ENCODE measurements around the gene CALCOCO1.

The CALCOCO1 gene

GRCh38 chr12:53703756-53704155 is 23.5 kb downstream of the CALCOCO1 start:
- in situ Hi-C loops (cut with MboI; ENCODE audit: low sequenced_read_pairs, unreplicated experiment): loop anchor here (5.0 kb wide), 1 partner anchor 39 kb away; no protein-coding TSS in a partner anchor
- DNase-seq (ENCODE audit: low spot score): no peak
- no peak for TF ChIP-seq CTCF (IDR thresholded peaks at IDR 0.05; ENCODE audit: borderline replicate concordance, control extremely low read depth, extremely low read depth, insufficient read depth, missing control alignments)

GRCh38 chr12:53701518-53702264 is 25.6 kb downstream of the CALCOCO1 start:
- DNase-seq (ENCODE audit: low spot score): peak; percentile 77
- in situ Hi-C loops (cut with MboI; ENCODE audit: low sequenced_read_pairs, unreplicated experiment): loop anchor here (5.0 kb wide), 1 partner anchor 41 kb away; no protein-coding TSS in a partner anchor
- peak; percentile 94 for TF ChIP-seq CTCF (IDR thresholded peaks at IDR 0.05; ENCODE audit: borderline replicate concordance, control extremely low read depth, extremely low read depth, insufficient read depth, missing control alignments)

- DNase-seq (ENCODE audit: low spot score): no peak
- no peak for TF ChIP-seq CTCF (IDR thresholded peaks at IDR 0.05; ENCODE audit: borderline replicate concordance, control extremely low read depth, extremely low read depth, insufficient read depth, missing control alignments)
- in situ Hi-C loops (cut with MboI; ENCODE audit: low sequenced_read_pairs, unreplicated experiment): loop anchor here (5.0 kb wide), 1 partner anchor 42 kb away; no protein-coding TSS in a partner anchor
These were observed 26.7 kb downstream of the CALCOCO1 start for GRCh38 chr12:53700567-53700966.

- in situ Hi-C loops (cut with MboI; ENCODE audit: low sequenced_read_pairs, unreplicated experiment): loop anchor here (5.0 kb wide), 1 partner anchor 43 kb away; no protein-coding TSS in a partner anchor
- no peak for TF ChIP-seq CTCF (IDR thresholded peaks at IDR 0.05; ENCODE audit: borderline replicate concordance, control extremely low read depth, extremely low read depth, insufficient read depth, missing control alignments)
- no peak for DNase-seq (ENCODE audit: low spot score)
These were observed 27.6 kb downstream of the CALCOCO1 start for GRCh38 chr12:53699678-53700025.

- no peak for DNase-seq (ENCODE audit: low spot score)
- in situ Hi-C loops (cut with MboI; ENCODE audit: low sequenced_read_pairs, unreplicated experiment): no loop called here
- TF ChIP-seq CTCF (IDR thresholded peaks at IDR 0.05; ENCODE audit: borderline replicate concordance, control extremely low read depth, extremely low read depth, insufficient read depth, missing control alignments): no peak
These were observed 28.1 kb downstream of the CALCOCO1 start for GRCh38 chr12:53698948-53699677.

GRCh38 chr12:53696655-53697331 is 30.5 kb downstream of the CALCOCO1 start:
- in situ Hi-C loops (cut with MboI; ENCODE audit: low sequenced_read_pairs, unreplicated experiment): no loop called here
- no peak for TF ChIP-seq CTCF (IDR thresholded peaks at IDR 0.05; ENCODE audit: borderline replicate concordance, control extremely low read depth, extremely low read depth, insufficient read depth, missing control alignments)
- DNase-seq (ENCODE audit: low spot score): peak; percentile 37

Data from GM13976 (cell line).